MG63 (cell line): ENCODE results near the gene TCF3. TPM values are rescaled to one million over a fixed set of nuclear protein-coding genes. Genes with fewer than 3 reads are reported as not detected.
A peak's percentile ranks its signal among the peaks of the same experiment; 100 is the strongest.

ENCODE experiments used
- DNase-seq: peaks from one replicate; pipeline ENCODE4 v3.0.0-alpha.2; 2020
- H3K27me3 ChIP-seq: fragments of 250-450 bp; sonication (Bioruptor Pico); 2 replicates; pipeline ENCODE4 v1.5.1; 2020; ENCODE audit warnings: mild to moderate bottlenecking, moderate library complexity
- H3K36me3 ChIP-seq: fragments of 250-450 bp; sonication (Bioruptor Pico); 2 replicates; pipeline ENCODE4 v1.5.1; 2020; ENCODE audit warnings: mild to moderate bottlenecking, moderate library complexity
- H3K4me3 ChIP-seq: fragments of 250-450 bp; sonication (Bioruptor Pico); 2 replicates; pipeline ENCODE4 v1.5.1; 2020; ENCODE audit warnings: mild to moderate bottlenecking, moderate library complexity
- H3K9me3 ChIP-seq: fragments of 250-450 bp; sonication (Bioruptor Pico); 2 replicates; pipeline ENCODE4 v1.5.1; 2020; ENCODE audit warnings: mild to moderate bottlenecking, moderate library complexity
- total RNA-seq: library from RNA; depleted of rRNA; stranded (reverse); fragments of >200 nt; shearing (Covaris generic); gene quantifications from 2 replicates; pipeline ENCODE4 v1.2.3, GENCODE V29; 2014; ENCODE audit warnings: low replicate concordance

The TCF3 gene
- total RNA-seq, 1 experiment from 2014 or later, result 135 TPM

GRCh38 chr19:1658150-1659083, 6.0 kb upstream of the TCF3 start:
- Histone ChIP-seq H3K4me3 (no peak overlapping the region), H3K36me3 (no peaks in the 10 kb centered on the region), H3K27me3 (no peaks in the 10 kb centered on the region), H3K9me3 (no peaks in the 10 kb centered on the region)
- DNase-seq, result no peak

- no peaks in the 10 kb centered on the region for H3K36me3 ChIP-seq
- no peak overlapping the region for H3K4me3 ChIP-seq
- DNase-seq, result no peak
- H3K27me3 ChIP-seq, result no peaks in the 10 kb centered on the region
- no peaks in the 10 kb centered on the region for H3K9me3 ChIP-seq
These were observed 5.3 kb upstream of the TCF3 start for GRCh38 chr19:1657746-1658145.

- H3K9me3 ChIP-seq, result no peaks in the 10 kb centered on the region
- no peaks in the 10 kb centered on the region for H3K27me3 ChIP-seq
- no peak for DNase-seq
- no peaks in the 10 kb centered on the region for H3K36me3 ChIP-seq
- no peak overlapping the region for H3K4me3 ChIP-seq
These were observed 4.6 kb upstream of the TCF3 start for GRCh38 chr19:1656988-1657536.

GRCh38 chr19:1655987-1656608, 3.7 kb upstream of the TCF3 start:
- Histone ChIP-seq H3K36me3 (no peaks in the 10 kb centered on the region), H3K27me3 (no peaks in the 10 kb centered on the region), H3K4me3 (no peak overlapping the region), H3K9me3 (no peaks in the 10 kb centered on the region)
- no peak for DNase-seq

GRCh38 chr19:1655131-1655981, 2.9 kb upstream of the TCF3 start:
- Histone ChIP-seq H3K36me3 (no peaks in the 10 kb centered on the region), H3K27me3 (no peaks in the 10 kb centered on the region), H3K9me3 (no peaks in the 10 kb centered on the region), H3K4me3 (no peak overlapping the region)
- no peak for DNase-seq

GRCh38 chr19:1654178-1654792, 1.9 kb upstream of the TCF3 start:
- no peak for DNase-seq
- Histone ChIP-seq H3K27me3 (no peaks in the 10 kb centered on the region), H3K4me3 (no peak overlapping the region), H3K9me3 (no peaks in the 10 kb centered on the region), H3K36me3 (peaks cover 8% of the 10 kb centered on the region; the same call in 1 of the 2 replicates)

GRCh38 chr19:1653300-1653628, 849 bp upstream of the TCF3 start:
- Histone ChIP-seq H3K36me3 (peaks cover 10% of the 10 kb centered on the region; the same call in 1 of the 2 replicates), H3K4me3 (peak overlapping the region; percentile 83), H3K9me3 (no peaks in the 10 kb centered on the region), H3K27me3 (no peaks in the 10 kb centered on the region)
- DNase-seq, result no peak

GRCh38 chr19:1651568-1652291, 685 bp downstream of the TCF3 start:
- no peaks in the 10 kb centered on the region for H3K27me3 ChIP-seq
- DNase-seq, result peak; percentile 24
- H3K4me3 ChIP-seq, result peak overlapping the region; percentile 63
- no peaks in the 10 kb centered on the region for H3K9me3 ChIP-seq
- H3K36me3 ChIP-seq, result peaks cover 10% of the 10 kb centered on the region; the same call in 1 of the 2 replicates

GRCh38 chr19:1650650-1651567, 1.5 kb downstream of the TCF3 start:
- H3K4me3 ChIP-seq, result peak overlapping the region; percentile 63
- H3K36me3 ChIP-seq, result peaks cover 10% of the 10 kb centered on the region; the same call in 1 of the 2 replicates
- no peaks in the 10 kb centered on the region for H3K9me3 ChIP-seq
- H3K27me3 ChIP-seq, result no peaks in the 10 kb centered on the region
- no peak for DNase-seq

- no peaks in the 10 kb centered on the region for H3K27me3 ChIP-seq
- H3K4me3 ChIP-seq, result peak overlapping the region; percentile 63; the same call in 1 of the 2 replicates
- H3K36me3 ChIP-seq, result peaks cover 10% of the 10 kb centered on the region; the same call in 1 of the 2 replicates
- DNase-seq, result no peak
- H3K9me3 ChIP-seq, result no peaks in the 10 kb centered on the region
These were observed 2.4 kb downstream of the TCF3 start for GRCh38 chr19:1649706-1650649.

GRCh38 chr19:1648920-1649541, 3.4 kb downstream of the TCF3 start:
- H3K4me3 ChIP-seq, result no peak overlapping the region
- DNase-seq, result no peak
- peaks cover 10% of the 10 kb centered on the region; the same call in 1 of the 2 replicates for H3K36me3 ChIP-seq
- H3K27me3 ChIP-seq, result no peaks in the 10 kb centered on the region
- H3K9me3 ChIP-seq, result no peaks in the 10 kb centered on the region

GRCh38 chr19:1648459-1648849, 4.0 kb downstream of the TCF3 start:
- no peaks in the 10 kb centered on the region for H3K27me3 ChIP-seq
- H3K36me3 ChIP-seq, result peaks cover 10% of the 10 kb centered on the region; the same call in 1 of the 2 replicates
- H3K9me3 ChIP-seq, result no peaks in the 10 kb centered on the region
- no peak overlapping the region for H3K4me3 ChIP-seq
- DNase-seq, result no peak
